Astrocyte (in vitro differentiated cells and primary cell): ENCODE data around the gene ALCAM. TPM values are rescaled to one million over a fixed set of nuclear protein-coding genes. Genes with fewer than 3 reads are reported as not detected.
A peak's percentile ranks its signal among the peaks of the same experiment; 100 is the strongest.

Experiments
- DNase-seq: peaks from one replicate; pipeline ENCODE4 v3.0.0-alpha.2; 2010; ENCODE audit warnings: low read depth
- FAIRE-seq: peaks from 2 replicates; lab custom pipeline; 2011; peaks lifted over from hg19 to GRCh38; lab: Jason Lieb, UNC
- H2AFZ ChIP-seq: 2 replicates; pipeline ENCODE4 v1.6.0; 2012; ENCODE audit warnings: low read depth, low read length, inconsistent platforms
- H3K27ac ChIP-seq: 2 replicates; pipeline ENCODE4 v1.5.1; 2011; ENCODE audit warnings: low read depth, low read length, inconsistent platforms
- H3K27me3 ChIP-seq: 2 replicates; pipeline ENCODE4 v1.6.0; 2011; ENCODE audit warnings: low read length, inconsistent platforms; ENCODE audit not compliant: insufficient read depth
- H3K36me3 ChIP-seq: 2 replicates; pipeline ENCODE4 v1.5.1; 2011; ENCODE audit warnings: low read length, inconsistent platforms; ENCODE audit not compliant: insufficient read depth
- H3K4me1 ChIP-seq: 2 replicates; pipeline ENCODE4 v1.5.1; 2011; ENCODE audit warnings: low read length, inconsistent platforms; ENCODE audit not compliant: insufficient read depth
- H3K4me2 ChIP-seq: 2 replicates; pipeline ENCODE4 v1.6.0; 2012; ENCODE audit warnings: low read length, inconsistent platforms
- H3K4me3 ChIP-seq: 2 replicates; pipeline ENCODE4 v1.5.1; 2011; ENCODE audit warnings: low read depth, mild to moderate bottlenecking, low read length, inconsistent platforms; ENCODE audit not compliant: insufficient read depth
- H3K79me2 ChIP-seq: 2 replicates; pipeline ENCODE4 v1.6.0; 2012; ENCODE audit warnings: mild to moderate bottlenecking, low read length, inconsistent platforms; ENCODE audit not compliant: insufficient read depth
- H3K9ac ChIP-seq: 2 replicates; pipeline ENCODE4 v1.6.0; 2012; ENCODE audit warnings: mild to moderate bottlenecking, low read length, inconsistent platforms
- H3K9me3 ChIP-seq: 2 replicates; pipeline ENCODE4 v1.5.1; 2012; ENCODE audit warnings: low read depth, mild to moderate bottlenecking, low read length, inconsistent platforms; ENCODE audit not compliant: insufficient read depth
- H4K20me1 ChIP-seq: 2 replicates; pipeline ENCODE4 v1.6.0; 2012; ENCODE audit warnings: low read length, inconsistent platforms; ENCODE audit not compliant: insufficient read depth
- H3K27ac Mint-ChIP-seq: one replicate; pipeline ENCODE4 v1.8.0; 2021; ENCODE audit warnings: mild to moderate bottlenecking, mixed read lengths; ENCODE audit not compliant: unreplicated experiment
- H3K27me3 Mint-ChIP-seq: one replicate; pipeline ENCODE4 v1.8.0; 2021; ENCODE audit warnings: low read depth, mixed read lengths; ENCODE audit not compliant: unreplicated experiment
- H3K36me3 Mint-ChIP-seq: one replicate; pipeline ENCODE4 v1.8.0; 2021; ENCODE audit warnings: low read depth, mixed read lengths; ENCODE audit not compliant: unreplicated experiment
- H3K4me1 Mint-ChIP-seq: one replicate; pipeline ENCODE4 v1.8.0; 2021; ENCODE audit warnings: low read depth, mixed read lengths; ENCODE audit not compliant: unreplicated experiment
- H3K4me3 Mint-ChIP-seq: one replicate; pipeline ENCODE4 v1.8.0; 2021; ENCODE audit warnings: mild to moderate bottlenecking, moderate library complexity, mixed read lengths; ENCODE audit not compliant: unreplicated experiment
- H3K9me3 Mint-ChIP-seq: one replicate; pipeline ENCODE4 v1.8.0; 2021; ENCODE audit warnings: mild to moderate bottlenecking, mixed read lengths; ENCODE audit not compliant: unreplicated experiment
- EZH2 ChIP-seq: IDR thresholded peaks from 2 replicates; pipeline ENCODE4 v1.6.1; 2012; ENCODE audit warnings: mild to moderate bottlenecking, low read length, inconsistent platforms; ENCODE audit not compliant: insufficient read depth
- total RNA-seq: library from RNA; stranded (reverse); gene quantifications from 2 replicates; pipeline ENCODE4 v1.2.1, GENCODE V29; 2021
- TF ChIP-seq, protein P1 (sequence below): IDR thresholded peaks from 2 replicates; pipeline ENCODE4 v1.5.1; 2011; ENCODE audit warnings: low read depth, mild to moderate bottlenecking, inconsistent platforms, low read length, moderate library complexity; ENCODE audit not compliant: insufficient read depth

The ALCAM gene
- total RNA-seq, 1 donor from 2014 or later: 154 TPM

DNA sequence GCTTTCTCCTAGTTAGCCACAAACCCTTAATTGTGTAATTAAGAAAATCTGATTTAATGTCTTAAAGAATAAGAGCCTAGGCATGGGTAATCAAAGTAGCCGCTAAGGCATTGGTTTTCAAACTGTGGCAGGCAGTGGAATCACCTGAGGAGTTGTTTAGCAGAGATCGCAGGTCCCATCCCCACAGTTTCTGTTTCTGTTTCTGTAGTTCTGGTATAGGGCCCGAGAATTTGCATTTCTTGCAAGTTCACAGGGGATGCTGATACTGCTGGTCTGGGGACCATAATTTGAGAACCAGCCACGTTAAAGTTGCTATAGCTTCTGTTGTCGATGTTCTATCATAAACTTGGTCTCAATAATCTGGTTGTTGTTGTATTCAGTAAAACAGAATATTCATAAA lies 204.3 kb downstream of the ALCAM start:
- TF ChIP-seq, protein P1, sequence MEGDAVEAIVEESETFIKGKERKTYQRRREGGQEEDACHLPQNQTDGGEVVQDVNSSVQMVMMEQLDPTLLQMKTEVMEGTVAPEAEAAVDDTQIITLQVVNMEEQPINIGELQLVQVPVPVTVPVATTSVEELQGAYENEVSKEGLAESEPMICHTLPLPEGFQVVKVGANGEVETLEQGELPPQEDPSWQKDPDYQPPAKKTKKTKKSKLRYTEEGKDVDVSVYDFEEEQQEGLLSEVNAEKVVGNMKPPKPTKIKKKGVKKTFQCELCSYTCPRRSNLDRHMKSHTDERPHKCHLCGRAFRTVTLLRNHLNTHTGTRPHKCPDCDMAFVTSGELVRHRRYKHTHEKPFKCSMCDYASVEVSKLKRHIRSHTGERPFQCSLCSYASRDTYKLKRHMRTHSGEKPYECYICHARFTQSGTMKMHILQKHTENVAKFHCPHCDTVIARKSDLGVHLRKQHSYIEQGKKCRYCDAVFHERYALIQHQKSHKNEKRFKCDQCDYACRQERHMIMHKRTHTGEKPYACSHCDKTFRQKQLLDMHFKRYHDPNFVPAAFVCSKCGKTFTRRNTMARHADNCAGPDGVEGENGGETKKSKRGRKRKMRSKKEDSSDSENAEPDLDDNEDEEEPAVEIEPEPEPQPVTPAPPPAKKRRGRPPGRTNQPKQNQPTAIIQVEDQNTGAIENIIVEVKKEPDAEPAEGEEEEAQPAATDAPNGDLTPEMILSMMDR: no peak
- TF ChIP-seq EZH2: no peak
- Histone ChIP-seq H3K27ac (no peak overlapping the region), H3K9ac (no peak overlapping the region), H2AFZ (no peak overlapping the region), H3K4me3 (no peak overlapping the region), H3K36me3 (peaks cover 20% of the 10 kb centered on the region), H3K4me2 (no peak overlapping the region), H3K4me1 (no peaks in the 10 kb centered on the region), H4K20me1 (no peaks in the 10 kb centered on the region), H3K79me2 (no peaks in the 10 kb centered on the region), H3K9me3 (no peaks in the 10 kb centered on the region), H3K27me3 (no peaks in the 10 kb centered on the region)
- Mint-ChIP-seq H3K4me3 (no peak overlapping the region), H3K27ac (no peak overlapping the region), H3K27me3 (no peaks in the 10 kb centered on the region), H3K9me3 (no peaks in the 10 kb centered on the region), H3K4me1 (no peaks in the 10 kb centered on the region), H3K36me3 (peaks cover 7% of the 10 kb centered on the region)
- FAIRE-seq: no peak
- no peak for DNase-seq

DNA sequence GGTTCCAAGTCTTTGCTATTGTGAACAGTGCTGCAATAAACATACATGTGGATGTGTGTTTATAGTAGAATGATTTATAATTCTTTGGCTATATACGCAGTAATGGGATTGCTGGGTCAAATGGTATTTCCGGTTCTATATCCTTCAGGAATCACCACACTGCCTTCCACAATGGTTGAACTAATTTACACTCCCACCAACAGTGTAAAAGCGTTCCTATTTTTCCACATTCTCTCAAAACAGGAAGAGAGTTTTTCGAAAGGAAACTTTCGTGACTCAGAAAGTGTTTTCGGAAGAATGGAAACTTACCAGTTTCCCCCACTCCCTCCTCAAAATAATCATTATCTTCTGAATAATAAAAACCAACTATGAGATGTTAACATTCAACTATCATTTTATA lies 205.8 kb downstream of the ALCAM start:
- Histone ChIP-seq H3K4me2 (no peak overlapping the region), H3K36me3 (peaks cover 20% of the 10 kb centered on the region), H3K4me3 (no peak overlapping the region), H3K4me1 (no peaks in the 10 kb centered on the region), H3K27me3 (no peaks in the 10 kb centered on the region), H3K27ac (no peak overlapping the region), H2AFZ (no peak overlapping the region), H3K79me2 (no peaks in the 10 kb centered on the region), H3K9ac (no peak overlapping the region), H4K20me1 (no peaks in the 10 kb centered on the region), H3K9me3 (no peaks in the 10 kb centered on the region)
- TF ChIP-seq, protein P1: no peak
- no peak for TF ChIP-seq EZH2
- peaks cover 12% of the 10 kb centered on the region for H3K36me3 Mint-ChIP-seq
- no peak overlapping the region for H3K4me3 Mint-ChIP-seq
- no peak for FAIRE-seq
- no peak for DNase-seq
- H3K27ac Mint-ChIP-seq: no peak overlapping the region
- H3K27me3 Mint-ChIP-seq: no peaks in the 10 kb centered on the region
- H3K9me3 Mint-ChIP-seq: no peaks in the 10 kb centered on the region
- no peaks in the 10 kb centered on the region for H3K4me1 Mint-ChIP-seq

GRCh38 chr3:105579439-105579838 lies 212.7 kb downstream of the ALCAM start:
- FAIRE-seq (no peak), DNase-seq (peak; percentile 42)
- H3K36me3 ChIP-seq: peaks cover 4% of the 10 kb centered on the region
- no peak overlapping the region for H3K4me2 ChIP-seq
- Mint-ChIP-seq H3K27me3 (no peaks in the 10 kb centered on the region), H3K36me3 (peaks cover 5% of the 10 kb centered on the region), H3K9me3 (peaks cover 4% of the 10 kb centered on the region), H3K4me1 (peaks cover under 1% of the 10 kb centered on the region), H3K27ac (no peak overlapping the region), H3K4me3 (no peak overlapping the region)
- no peak for TF ChIP-seq EZH2
- TF ChIP-seq, protein P1: no peak
- H3K9ac ChIP-seq: no peak overlapping the region
- no peaks in the 10 kb centered on the region for H3K4me1 ChIP-seq
- peaks cover 6% of the 10 kb centered on the region for H3K9me3 ChIP-seq
- H3K4me3 ChIP-seq: no peak overlapping the region
- H2AFZ ChIP-seq: no peak overlapping the region
- H3K27ac ChIP-seq: no peak overlapping the region
- H3K79me2 ChIP-seq: no peaks in the 10 kb centered on the region
- H3K27me3 ChIP-seq: no peaks in the 10 kb centered on the region
- H4K20me1 ChIP-seq: no peaks in the 10 kb centered on the region
